Measurements from ENCODE around the gene AKT2.

- no peak for TF ChIP-seq GATA2 (IDR thresholded peaks at IDR 0.05; ENCODE audit: low read depth, low read length)
- TF ChIP-seq GATA3 (IDR thresholded peaks at IDR 0.05; ENCODE audit: low read depth, low read length), result no peak
Measured at GRCh38 chr19:40279761-40280607, 5.2 kb downstream of the AKT2 start.

All from SH-SY5Y (cell line).